Myocyte (in vitro differentiated cells): ENCODE data around the gene MRPL51. TPM values are rescaled to one million over a fixed set of nuclear protein-coding genes. Genes with fewer than 3 reads are reported as not detected.

Experiments used
- DNase-seq: peaks from one replicate; pipeline ENCODE4 v3.0.0-alpha.2; 2012; ENCODE audit warnings: low read depth
- total RNA-seq: library from RNA; depleted of rRNA; stranded (reverse); fragments of >200 nt; gene quantifications from 2 replicates; pipeline ENCODE4 v1.2.3, GENCODE V29; 2014

The MRPL51 gene
- total RNA-seq, 1 donor from 2014 or later: 92.2 TPM

GRCh38 chr12:6462234-6462995 lies 30.6 kb downstream of the MRPL51 start:
- no peak for DNase-seq

- no peak for DNase-seq
Measured at GRCh38 chr12:6461401-6462233, 31.4 kb downstream of the MRPL51 start.

GRCh38 chr12:6460751-6461371 lies 32.2 kb downstream of the MRPL51 start:
- no peak for DNase-seq

GRCh38 chr12:6459004-6459337 lies 34.1 kb downstream of the MRPL51 start:
- DNase-seq: peak; percentile 57

DNA sequence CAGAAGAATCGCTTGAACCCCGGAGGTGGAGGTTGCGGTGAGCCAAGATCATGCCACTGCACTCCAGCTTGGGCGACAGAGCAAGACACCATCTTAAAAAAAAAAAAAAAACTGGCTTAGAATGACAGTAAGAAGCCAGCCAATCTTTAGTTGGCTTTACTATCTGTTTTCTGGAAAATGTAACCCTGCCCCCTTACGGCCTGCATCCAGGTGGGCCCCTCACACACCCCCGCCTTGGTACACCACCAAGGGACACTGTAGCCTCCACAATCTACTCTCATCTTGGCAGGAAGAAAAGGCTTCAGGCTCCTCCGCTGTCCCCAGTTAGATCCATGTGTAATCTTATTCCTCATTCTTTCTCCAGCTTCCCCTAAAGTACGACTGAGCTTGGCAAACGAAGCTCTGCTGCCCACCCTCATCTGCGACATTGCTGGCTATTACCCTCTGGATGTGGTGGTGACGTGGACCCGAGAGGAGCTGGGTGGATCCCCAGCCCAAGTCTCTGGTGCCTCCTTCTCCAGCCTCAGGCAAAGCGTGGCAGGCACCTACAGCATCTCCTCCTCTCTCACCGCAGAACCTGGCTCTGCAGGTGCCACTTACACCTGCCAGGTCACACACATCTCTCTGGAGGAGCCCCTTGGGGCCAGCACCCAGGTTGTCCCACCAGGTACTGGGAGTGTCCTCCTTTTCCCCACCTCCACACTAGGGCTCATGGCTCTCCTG lies 34.6 kb downstream of the MRPL51 start:
- DNase-seq: no peak

- no peak for DNase-seq
Measured at GRCh38 chr12:6457220-6457945, 35.7 kb downstream of the MRPL51 start.

- DNase-seq: peak; percentile 57
Measured at GRCh38 chr12:6452944-6453630, 40.0 kb downstream of the MRPL51 start.

DNA sequence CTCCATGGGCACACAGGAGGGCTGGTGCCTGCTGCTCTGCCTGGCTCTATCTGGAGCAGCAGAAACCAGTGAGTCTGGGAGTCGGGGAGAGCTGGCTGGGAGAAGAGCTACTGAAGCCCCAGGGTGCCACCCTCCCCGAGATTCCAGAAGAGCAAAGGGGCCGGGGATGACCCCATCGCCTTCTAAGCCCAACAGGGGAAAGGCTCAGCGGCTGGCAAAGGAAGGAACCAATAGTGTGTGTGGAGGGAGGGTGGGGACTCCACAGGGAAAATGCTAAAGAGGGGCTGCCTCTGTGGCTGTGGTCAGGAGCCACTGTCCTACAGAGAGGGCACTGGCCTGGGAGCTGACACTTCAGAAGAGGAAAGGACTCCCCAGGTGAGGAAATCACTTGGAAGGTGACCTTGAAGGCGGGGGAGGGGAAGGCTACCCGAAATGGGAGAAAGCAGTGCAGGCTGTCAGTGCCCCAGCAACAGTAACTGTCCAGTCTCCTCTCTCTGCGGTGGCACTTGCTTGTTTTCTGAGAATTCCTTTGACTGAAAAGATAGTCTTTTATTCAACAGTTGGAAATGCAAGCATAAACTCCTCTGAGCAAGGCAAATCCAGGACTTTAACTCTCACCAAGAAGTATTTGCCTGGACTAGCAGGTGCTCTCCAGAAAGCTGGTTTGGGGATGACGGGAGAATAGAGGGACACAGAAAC lies 40.7 kb downstream of the MRPL51 start:
- peak; percentile 59 for DNase-seq

GRCh38 chr12:6451348-6452244 lies 41.5 kb downstream of the MRPL51 start, which contains the start of gene TAPBPL:
Gene TAPBPL, plus strand, starts transcription at chr12:6452042. Its CDS starts 207 bp downstream, at chr12:6452249.
- DNase-seq: peak; percentile 95

DNA sequence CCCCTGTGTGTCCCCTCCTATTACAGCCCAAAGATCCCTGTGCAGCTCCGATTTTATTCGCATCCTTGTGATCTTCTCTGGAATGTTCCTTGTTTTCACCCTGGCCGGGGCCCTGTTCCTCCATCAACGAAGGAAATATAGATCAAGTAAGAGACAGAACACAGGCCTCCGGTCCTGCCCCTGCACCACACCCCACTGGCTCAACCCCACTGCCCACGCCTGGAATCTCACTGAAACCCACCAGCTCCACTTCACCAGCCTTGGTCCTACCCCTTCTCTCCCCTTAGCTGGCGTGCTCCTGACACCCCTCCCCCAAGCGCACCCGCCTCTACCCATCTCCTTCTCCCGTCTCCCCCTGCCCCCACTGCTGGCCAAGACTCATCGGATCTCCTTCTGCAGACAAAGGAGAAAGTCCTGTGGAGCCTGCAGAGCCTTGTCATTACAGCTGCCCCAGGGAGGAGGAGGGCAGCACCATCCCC lies 42.2 kb downstream of the MRPL51 start:
- no peak for DNase-seq

GRCh38 chr12:6450091-6450868 lies 42.8 kb downstream of the MRPL51 start:
- peak; percentile 75 for DNase-seq

GRCh38 chr12:6444704-6445688 lies 48.1 kb downstream of the MRPL51 start, which contains the start of gene CD27:
Gene CD27, plus strand, starts transcription at chr12:6444955. Its CDS starts 141 bp downstream, at chr12:6445096.
- no peak for DNase-seq

DNA sequence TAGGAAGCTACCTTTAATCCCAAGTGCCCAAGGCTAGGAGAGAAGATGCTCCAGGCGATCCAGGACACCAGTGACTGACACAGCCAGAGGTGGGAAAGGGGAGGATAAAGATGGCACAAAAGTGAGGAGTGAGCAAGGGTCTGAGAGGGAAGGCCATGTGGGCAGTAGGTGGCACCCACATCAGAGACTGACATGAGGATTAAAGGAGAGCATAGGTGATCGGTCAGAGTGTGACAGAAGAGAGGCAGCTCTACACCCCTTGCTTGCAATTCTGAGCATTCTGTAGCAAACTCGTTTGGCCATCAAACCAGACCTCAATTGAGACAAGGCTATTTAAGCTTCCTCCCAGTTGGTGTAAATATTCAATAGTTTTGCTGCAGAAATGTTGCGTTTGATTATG lies 49.0 kb downstream of the MRPL51 start:
- no peak for DNase-seq

DNA sequence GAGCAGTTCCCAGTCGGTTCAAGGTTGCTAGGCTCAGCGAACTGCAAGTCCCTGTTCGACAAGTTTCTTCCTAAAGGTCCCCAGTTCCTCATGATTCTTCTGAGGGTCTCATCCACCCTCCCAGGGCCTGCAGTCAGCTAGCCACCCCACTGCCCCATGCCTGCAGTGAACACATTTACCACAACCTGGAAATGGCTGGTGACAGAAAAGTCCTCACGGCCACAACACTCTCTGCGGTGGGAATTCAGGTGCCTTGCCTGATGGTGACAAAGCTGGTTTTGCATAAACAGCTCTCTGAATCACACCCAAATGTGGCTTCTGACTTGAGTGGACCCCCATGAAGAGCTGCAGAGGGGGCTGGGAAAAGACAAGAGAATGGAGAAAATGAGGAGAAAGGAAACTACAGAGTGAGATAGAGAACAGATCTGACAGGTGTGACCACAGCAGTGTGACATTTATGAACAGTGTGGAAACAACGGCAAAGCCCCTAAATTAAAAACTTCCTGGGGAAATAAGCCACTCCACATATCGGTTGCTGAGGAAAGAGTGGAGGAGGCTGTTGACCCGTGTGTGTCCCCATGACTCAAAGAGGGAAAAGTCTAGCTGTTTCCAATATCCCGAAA lies 49.6 kb downstream of the MRPL51 start:
- DNase-seq: no peak

DNA sequence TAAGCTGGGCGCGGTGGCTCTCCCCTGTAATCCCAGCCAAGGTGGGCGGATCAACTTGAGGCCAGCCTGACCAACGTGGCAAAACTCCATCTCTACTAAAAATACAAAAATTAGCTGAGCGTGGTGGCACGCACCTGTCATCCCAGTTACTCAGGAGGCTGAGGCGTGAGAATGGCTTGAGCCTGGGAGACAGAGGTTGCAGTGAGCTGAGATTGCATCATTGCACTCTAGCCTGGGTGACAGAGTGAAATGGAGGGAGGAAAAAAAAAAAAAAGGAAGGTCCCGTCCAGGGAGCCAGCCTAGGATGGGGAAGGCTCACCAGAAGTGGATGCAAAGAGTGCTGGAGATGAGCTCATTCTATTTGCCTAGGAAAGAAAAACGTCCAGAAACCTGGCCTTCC lies 50.2 kb downstream of the MRPL51 start:
- DNase-seq: peak; percentile 17
